Peyer's patch (tissue), 4 donors: ENCODE measurements around the gene SRSF4. TPM values are rescaled to one million over a fixed set of nuclear protein-coding genes. Genes with fewer than 3 reads are reported as not detected.

ENCODE experiments used
- DNase-seq, 3 donors: peaks; one replicate each; pipeline ENCODE4 v3.0.0-alpha.2; 2017 to 2019
- H3K27ac ChIP-seq, 4 donors: fragments of 200-600 bp; sonication (generic); one replicate each; pipeline ENCODE4 v1.5.1; 2016 to 2019
- H3K27me3 ChIP-seq, 2 donors: fragments of 200-600 bp; sonication (generic); one replicate each; pipeline ENCODE4 v1.5.1; 2019
- H3K36me3 ChIP-seq, 3 donors: fragments of 200-600 bp; sonication (generic); one replicate each; pipeline ENCODE4 v1.5.1; 2016 to 2019
- H3K4me1 ChIP-seq, 4 donors: fragments of 200-600 bp; sonication (generic); one replicate each; pipeline ENCODE4 v1.5.1; 2016 to 2019
- H3K4me3 ChIP-seq, 4 donors: fragments of 200-600 bp; sonication (generic); 1 replicate in 3 of 4; 2 replicates in 1 of 4; pipeline ENCODE4 v1.5.1; 2016 to 2019; ENCODE audit warnings: mild to moderate bottlenecking in 1 of 4
- H3K9me3 ChIP-seq, 4 donors: fragments of 200-600 bp; sonication (generic); one replicate each; pipeline ENCODE4 v1.5.1; 2016 to 2019; ENCODE audit warnings: mild to moderate bottlenecking in 1 of 4
- POLR2A ChIP-seq, 2 donors: fragments of 450-650 bp; IDR thresholded peaks; one replicate each; pipeline ENCODE4 v1.5.1; 2017; ENCODE audit warnings: antibody characterized with exemption in 2 of 2, mild to moderate bottlenecking in 2 of 2, moderate library complexity in 2 of 2
- total RNA-seq, 4 donors: library from RNA; depleted of rRNA; stranded (reverse); fragments of >200 nt; gene quantifications; one replicate each; pipeline ENCODE4 v1.1.0, GENCODE V29; 2016
- TF ChIP-seq, protein P1 (sequence below), 6 experiments: fragments of 450-650 bp in 4 of 6; fragments of 200-600 bp in 2 of 6; sonication (generic) in 1 of 6; IDR thresholded peaks; one replicate each; pipeline ENCODE4 v1.5.1; 2017 to 2019; ENCODE audit warnings: antibody characterized with exemption in 6 of 6, mild to moderate bottlenecking in 3 of 6, moderate library complexity in 1 of 6

Gene SRSF4
- total RNA-seq, 4 donors from 2014 or later, result 62.7 to 153 (median 88.8) TPM

DNA sequence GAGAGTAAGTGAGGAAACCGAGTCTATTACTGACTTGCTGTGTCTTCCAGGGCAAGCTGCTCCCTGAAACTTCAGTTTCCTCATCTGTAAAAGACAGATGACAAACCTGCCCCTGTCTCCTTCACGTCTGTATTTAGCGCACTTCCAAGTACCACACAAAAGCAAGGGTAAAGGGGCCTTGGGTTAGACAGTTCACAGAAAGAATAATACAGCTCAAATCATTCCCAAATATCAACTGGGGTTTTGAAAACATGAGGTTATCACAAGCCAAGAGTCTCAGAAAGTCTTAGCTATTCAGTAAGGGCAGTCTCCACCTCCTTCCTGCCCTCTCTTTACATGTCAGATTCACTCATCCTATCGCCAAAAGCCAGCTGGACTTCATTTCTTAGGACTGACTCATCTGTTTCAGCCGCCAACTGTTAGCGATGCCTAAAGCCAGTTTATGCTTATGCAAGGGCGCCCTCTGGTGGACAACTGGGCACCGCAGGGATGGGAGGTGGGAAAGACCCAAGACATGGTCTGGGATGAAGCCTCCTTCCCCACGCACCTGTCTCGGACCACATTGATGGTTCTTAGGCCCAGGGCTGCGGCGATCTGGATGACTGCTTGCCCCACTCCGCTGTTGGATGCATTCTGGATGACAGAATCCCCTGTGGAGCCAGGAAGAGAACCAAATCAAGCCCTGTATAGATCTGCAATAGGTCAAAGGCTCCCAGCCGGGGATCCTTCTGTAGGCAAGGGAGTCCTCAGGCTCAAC is 21.1 kb upstream of the SRSF4 start:
- Histone ChIP-seq H3K27me3 (no peaks in the 10 kb centered on the region), H3K4me1 (peaks cover 0 to 6% (median 3%) of the 10 kb centered on the region in 4 donors), H3K27ac (peak overlapping the region; percentile 20 to 77 (median 58)), H3K4me3 (no peak overlapping the region), H3K36me3 (peaks cover 0 to 35% (median 0%) of the 10 kb centered on the region in 3 donors), H3K9me3 (no peaks in the 10 kb centered on the region)
- TF ChIP-seq, protein P1, sequence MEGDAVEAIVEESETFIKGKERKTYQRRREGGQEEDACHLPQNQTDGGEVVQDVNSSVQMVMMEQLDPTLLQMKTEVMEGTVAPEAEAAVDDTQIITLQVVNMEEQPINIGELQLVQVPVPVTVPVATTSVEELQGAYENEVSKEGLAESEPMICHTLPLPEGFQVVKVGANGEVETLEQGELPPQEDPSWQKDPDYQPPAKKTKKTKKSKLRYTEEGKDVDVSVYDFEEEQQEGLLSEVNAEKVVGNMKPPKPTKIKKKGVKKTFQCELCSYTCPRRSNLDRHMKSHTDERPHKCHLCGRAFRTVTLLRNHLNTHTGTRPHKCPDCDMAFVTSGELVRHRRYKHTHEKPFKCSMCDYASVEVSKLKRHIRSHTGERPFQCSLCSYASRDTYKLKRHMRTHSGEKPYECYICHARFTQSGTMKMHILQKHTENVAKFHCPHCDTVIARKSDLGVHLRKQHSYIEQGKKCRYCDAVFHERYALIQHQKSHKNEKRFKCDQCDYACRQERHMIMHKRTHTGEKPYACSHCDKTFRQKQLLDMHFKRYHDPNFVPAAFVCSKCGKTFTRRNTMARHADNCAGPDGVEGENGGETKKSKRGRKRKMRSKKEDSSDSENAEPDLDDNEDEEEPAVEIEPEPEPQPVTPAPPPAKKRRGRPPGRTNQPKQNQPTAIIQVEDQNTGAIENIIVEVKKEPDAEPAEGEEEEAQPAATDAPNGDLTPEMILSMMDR (IDR thresholded peaks at IDR 0.05), result peak; percentile 94 to 98 (median 97)
- TF ChIP-seq POLR2A (IDR thresholded peaks at IDR 0.05), result no peak
- DNase-seq, result peak; percentile 91 to 97 (median 94)

DNA sequence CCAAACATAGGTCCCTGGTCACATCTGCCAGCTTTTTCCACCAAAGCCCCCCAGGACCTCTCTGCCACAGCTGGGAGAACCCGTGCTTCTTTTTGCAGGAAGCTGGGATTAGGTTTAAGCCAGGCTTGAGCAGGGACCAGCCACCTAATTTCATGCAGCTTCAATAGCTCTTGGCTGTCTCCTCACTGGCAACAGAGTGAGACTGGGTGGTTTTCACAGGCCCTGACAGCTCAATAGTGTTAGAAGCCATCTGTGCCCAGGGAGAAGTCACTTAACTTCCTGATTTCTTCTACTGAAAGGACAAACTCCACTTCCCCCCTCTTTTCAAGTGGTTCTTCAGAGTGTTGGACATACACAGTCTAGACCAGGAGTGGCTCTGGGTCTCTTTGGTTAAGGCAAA is 20.4 kb upstream of the SRSF4 start:
- H3K27me3 ChIP-seq, result no peaks in the 10 kb centered on the region
- peaks cover 0 to 35% (median 0%) of the 10 kb centered on the region in 3 donors for H3K36me3 ChIP-seq
- H3K4me3 ChIP-seq, result no peak overlapping the region
- H3K4me1 ChIP-seq, result peaks cover 0 to 6% (median 3%) of the 10 kb centered on the region in 4 donors
- no peak for DNase-seq
- H3K27ac ChIP-seq, result peak overlapping the region; percentile 20 to 77 (median 58)
- TF ChIP-seq, protein P1 (IDR thresholded peaks at IDR 0.05), result no peak
- no peak for TF ChIP-seq POLR2A (IDR thresholded peaks at IDR 0.05)
- H3K9me3 ChIP-seq, result no peaks in the 10 kb centered on the region

- peaks cover 0 to 6% (median 3%) of the 10 kb centered on the region in 4 donors for H3K4me1 ChIP-seq
- H3K9me3 ChIP-seq, result no peaks in the 10 kb centered on the region
- no peak overlapping the region for H3K4me3 ChIP-seq
- no peaks in the 10 kb centered on the region for H3K27me3 ChIP-seq
- no peak for DNase-seq
- peak overlapping the region in 2 of 4 donors; percentile 47 to 70 for H3K27ac ChIP-seq
- TF ChIP-seq, protein P1 (IDR thresholded peaks at IDR 0.05), result no peak
- H3K36me3 ChIP-seq, result peaks cover 0 to 35% (median 0%) of the 10 kb centered on the region in 3 donors
Observed at GRCh38 chr1:29201595-29202051, 19.9 kb upstream of the SRSF4 start.

GRCh38 chr1:29200906-29201594 is 19.4 kb upstream of the SRSF4 start:
- TF ChIP-seq, protein P1 (IDR thresholded peaks at IDR 0.05), result no peak
- TF ChIP-seq POLR2A (IDR thresholded peaks at IDR 0.05), result no peak
- H3K36me3 ChIP-seq, result peaks cover 0 to 29% (median 0%) of the 10 kb centered on the region in 3 donors
- peaks cover 0 to 6% (median 3%) of the 10 kb centered on the region in 4 donors for H3K4me1 ChIP-seq
- H3K9me3 ChIP-seq, result no peaks in the 10 kb centered on the region
- H3K4me3 ChIP-seq, result no peak overlapping the region
- H3K27me3 ChIP-seq, result no peaks in the 10 kb centered on the region
- no peak for DNase-seq
- no peak overlapping the region for H3K27ac ChIP-seq

- no peak for DNase-seq
- H3K9me3 ChIP-seq, result no peaks in the 10 kb centered on the region
- no peak for TF ChIP-seq POLR2A (IDR thresholded peaks at IDR 0.05)
Observed at GRCh38 chr1:29197993-29198392, 16.3 kb upstream of the SRSF4 start.

DNA sequence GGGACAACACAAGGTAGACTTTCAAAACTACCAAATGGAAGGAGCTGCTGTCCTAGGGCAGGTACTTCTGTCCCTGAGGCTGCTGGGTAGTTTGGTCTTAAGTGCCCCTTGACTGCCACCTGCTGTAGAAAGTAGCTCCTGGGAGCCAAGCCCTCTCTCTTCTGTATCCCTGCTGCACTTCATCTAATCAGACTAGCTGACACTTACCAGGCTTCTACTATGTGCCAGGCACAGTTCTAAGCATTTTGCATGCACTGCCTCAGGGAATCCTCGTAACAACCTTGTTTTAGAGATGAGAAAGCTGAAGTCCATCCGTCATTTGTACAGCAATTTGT is 15.9 kb upstream of the SRSF4 start:
- Histone ChIP-seq H3K4me3 (no peak overlapping the region), H3K4me1 (peaks cover 0 to 4% (median under 1%) of the 10 kb centered on the region in 4 donors), H3K27me3 (no peaks in the 10 kb centered on the region), H3K36me3 (peaks cover 0 to 24% (median 0%) of the 10 kb centered on the region in 3 donors), H3K9me3 (no peaks in the 10 kb centered on the region), H3K27ac (no peak overlapping the region)
- peak in 1 of 3 donors; percentile 75 for DNase-seq
- TF ChIP-seq POLR2A (IDR thresholded peaks at IDR 0.05), result no peak
- TF ChIP-seq, protein P1 (IDR thresholded peaks at IDR 0.05), result peak in 4 of 6 experiments; percentile 30 to 74 (median 65)

More at GRCh38 chr1:29197993-29198392, 16.3 kb upstream of the SRSF4 start:
- H3K36me3 ChIP-seq, result peaks cover 0 to 24% (median 0%) of the 10 kb centered on the region in 3 donors
- H3K4me3 ChIP-seq, result no peak overlapping the region
- H3K27ac ChIP-seq, result no peak overlapping the region
- peaks cover 0 to 5% (median 3%) of the 10 kb centered on the region in 4 donors for H3K4me1 ChIP-seq
- H3K27me3 ChIP-seq, result no peaks in the 10 kb centered on the region
